ENCODE results near the gene LEF1.

- TF ChIP-seq, protein P1, sequence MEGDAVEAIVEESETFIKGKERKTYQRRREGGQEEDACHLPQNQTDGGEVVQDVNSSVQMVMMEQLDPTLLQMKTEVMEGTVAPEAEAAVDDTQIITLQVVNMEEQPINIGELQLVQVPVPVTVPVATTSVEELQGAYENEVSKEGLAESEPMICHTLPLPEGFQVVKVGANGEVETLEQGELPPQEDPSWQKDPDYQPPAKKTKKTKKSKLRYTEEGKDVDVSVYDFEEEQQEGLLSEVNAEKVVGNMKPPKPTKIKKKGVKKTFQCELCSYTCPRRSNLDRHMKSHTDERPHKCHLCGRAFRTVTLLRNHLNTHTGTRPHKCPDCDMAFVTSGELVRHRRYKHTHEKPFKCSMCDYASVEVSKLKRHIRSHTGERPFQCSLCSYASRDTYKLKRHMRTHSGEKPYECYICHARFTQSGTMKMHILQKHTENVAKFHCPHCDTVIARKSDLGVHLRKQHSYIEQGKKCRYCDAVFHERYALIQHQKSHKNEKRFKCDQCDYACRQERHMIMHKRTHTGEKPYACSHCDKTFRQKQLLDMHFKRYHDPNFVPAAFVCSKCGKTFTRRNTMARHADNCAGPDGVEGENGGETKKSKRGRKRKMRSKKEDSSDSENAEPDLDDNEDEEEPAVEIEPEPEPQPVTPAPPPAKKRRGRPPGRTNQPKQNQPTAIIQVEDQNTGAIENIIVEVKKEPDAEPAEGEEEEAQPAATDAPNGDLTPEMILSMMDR (IDR thresholded peaks at IDR 0.05), result no peak
- TF ChIP-seq POLR2A (IDR thresholded peaks at IDR 0.05) (no peak), POLR2AphosphoS5 (IDR thresholded peaks at IDR 0.05) (no peak)
Measured at GRCh38 chr4:108185252-108185651, 16.5 kb upstream of the LEF1 start.

Measured in prostate gland (tissue), 2 donors.